ENCODE data around the gene FAM199X.

- TF ChIP-seq JUN (IDR thresholded peaks at IDR 0.05; ENCODE audit: borderline replicate concordance, insufficient read depth, insufficient read length, low read depth) (no peak), CTCF (IDR thresholded peaks at IDR 0.05; ENCODE audit: extremely low read depth in 1 of 2, insufficient read depth in 1 of 2, low read depth in 1 of 2, low read length in 2 of 2) (no peak), POLR2A (IDR thresholded peaks at IDR 0.05; ENCODE audit: low read depth, low read length) (no peak), EZH2 (IDR thresholded peaks at IDR 0.05; ENCODE audit: borderline replicate concordance, low read depth, low read length, severe bottlenecking) (no peak), MYC (IDR thresholded peaks at IDR 0.05; ENCODE audit: low read depth, low read length) (no peak), FOS (IDR thresholded peaks at IDR 0.05; ENCODE audit: borderline replicate concordance, insufficient read depth, low read length) (no peak)
Observed at GRCh38 chrX:104168127-104168526, 1.9 kb downstream of the FAM199X start.
